Lower leg skin (tissue), 4 donors: ENCODE data around the gene RGS13. TPM values are rescaled to one million over a fixed set of nuclear protein-coding genes. Genes with fewer than 3 reads are reported as not detected.

ENCODE experiments used
- DNase-seq, 2 donors: peaks; one replicate each; pipeline ENCODE4 v3.0.0-alpha.2; 2019; ENCODE audit warnings: low spot score in 2 of 2
- H3K4me3 ChIP-seq: fragments of 200-600 bp; sonication (generic); 2 replicates; pipeline ENCODE4 v1.5.1; 2017; ENCODE audit warnings: mild to moderate bottlenecking, low read depth; ENCODE audit not compliant: poor library complexity, severe bottlenecking
- POLR2A ChIP-seq, 2 donors: fragments of 450-650 bp; IDR thresholded peaks; one replicate each; pipeline ENCODE4 v1.6.1; 2016 to 2017; ENCODE audit warnings: antibody characterized with exemption in 2 of 2, mild to moderate bottlenecking in 1 of 2, moderate library complexity in 1 of 2
- WGBS, 2 donors: methylation state at CpG; one replicate each; pipeline ENCODE4 v1.1.5; 2018; 5-methylcytosine and 5-hydroxymethylcytosine counted together
- intact Hi-C: fragments of 100-400 bp; cut with DNase I; formaldehyde crosslinking; loops from one replicate; pipeline ENCODE4 v1.15.0; 2023; ENCODE audit warnings: low total_unique reads
- total RNA-seq, 4 donors: library from RNA; depleted of rRNA; stranded (reverse); fragments of >200 nt; gene quantifications; one replicate each; pipeline ENCODE4 v1.1.0, GENCODE V29; 2016
- TF ChIP-seq, protein P1 (sequence below), 3 donors: fragments of 450-650 bp; IDR thresholded peaks; one replicate each; pipeline ENCODE4 v1.5.1; 2016; ENCODE audit warnings: antibody characterized with exemption in 3 of 3, mild to moderate bottlenecking in 3 of 3, moderate library complexity in 2 of 3

The RGS13 gene
- total RNA-seq, 4 donors from 2014 or later, result 0.08 to 1.1 TPM; not detected in 2

GRCh38 chr1:192592981-192593708 is 42.8 kb upstream of the RGS13 start:
- TF ChIP-seq POLR2A (IDR thresholded peaks at IDR 0.05), result no peak
- TF ChIP-seq, protein P1, sequence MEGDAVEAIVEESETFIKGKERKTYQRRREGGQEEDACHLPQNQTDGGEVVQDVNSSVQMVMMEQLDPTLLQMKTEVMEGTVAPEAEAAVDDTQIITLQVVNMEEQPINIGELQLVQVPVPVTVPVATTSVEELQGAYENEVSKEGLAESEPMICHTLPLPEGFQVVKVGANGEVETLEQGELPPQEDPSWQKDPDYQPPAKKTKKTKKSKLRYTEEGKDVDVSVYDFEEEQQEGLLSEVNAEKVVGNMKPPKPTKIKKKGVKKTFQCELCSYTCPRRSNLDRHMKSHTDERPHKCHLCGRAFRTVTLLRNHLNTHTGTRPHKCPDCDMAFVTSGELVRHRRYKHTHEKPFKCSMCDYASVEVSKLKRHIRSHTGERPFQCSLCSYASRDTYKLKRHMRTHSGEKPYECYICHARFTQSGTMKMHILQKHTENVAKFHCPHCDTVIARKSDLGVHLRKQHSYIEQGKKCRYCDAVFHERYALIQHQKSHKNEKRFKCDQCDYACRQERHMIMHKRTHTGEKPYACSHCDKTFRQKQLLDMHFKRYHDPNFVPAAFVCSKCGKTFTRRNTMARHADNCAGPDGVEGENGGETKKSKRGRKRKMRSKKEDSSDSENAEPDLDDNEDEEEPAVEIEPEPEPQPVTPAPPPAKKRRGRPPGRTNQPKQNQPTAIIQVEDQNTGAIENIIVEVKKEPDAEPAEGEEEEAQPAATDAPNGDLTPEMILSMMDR (IDR thresholded peaks at IDR 0.05), result no peak
- intact Hi-C loops, result no loop called here
- H3K4me3 ChIP-seq, result no peak overlapping the region
- DNase-seq, result no peak
- WGBS, 2 donors, result 96% methylated on average over 2 of the region's 2 CpGs

GRCh38 chr1:192595299-192595698 is 40.6 kb upstream of the RGS13 start:
- WGBS, 2 donors, result 79 to 93% methylated on average over 3 of the region's 3 CpGs
- TF ChIP-seq POLR2A (IDR thresholded peaks at IDR 0.05), result no peak
- TF ChIP-seq, protein P1 (IDR thresholded peaks at IDR 0.05), result no peak
- intact Hi-C loops, result no loop called here
- no peak for DNase-seq
- H3K4me3 ChIP-seq, result no peak overlapping the region

DNA sequence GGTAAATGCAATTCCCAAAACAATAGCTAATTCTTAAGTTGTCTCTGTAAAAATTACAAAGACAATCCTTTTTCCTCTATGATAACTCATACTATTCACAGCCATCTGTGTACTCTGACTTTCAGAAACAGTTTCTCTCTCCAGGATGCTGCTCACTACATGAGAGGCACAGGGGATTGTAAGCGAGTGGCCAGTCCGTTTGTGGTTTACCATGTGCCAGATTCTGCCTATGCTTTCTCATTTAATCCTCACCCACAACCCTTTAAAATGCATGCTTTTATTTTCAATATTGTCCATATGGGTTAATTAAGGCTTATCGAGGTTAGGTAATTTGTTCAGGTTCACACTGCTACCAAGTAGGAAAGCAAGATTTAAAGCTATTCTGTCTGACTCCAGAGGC is 37.4 kb upstream of the RGS13 start:
- TF ChIP-seq, protein P1 (IDR thresholded peaks at IDR 0.05), result no peak
- TF ChIP-seq POLR2A (IDR thresholded peaks at IDR 0.05), result no peak

DNA sequence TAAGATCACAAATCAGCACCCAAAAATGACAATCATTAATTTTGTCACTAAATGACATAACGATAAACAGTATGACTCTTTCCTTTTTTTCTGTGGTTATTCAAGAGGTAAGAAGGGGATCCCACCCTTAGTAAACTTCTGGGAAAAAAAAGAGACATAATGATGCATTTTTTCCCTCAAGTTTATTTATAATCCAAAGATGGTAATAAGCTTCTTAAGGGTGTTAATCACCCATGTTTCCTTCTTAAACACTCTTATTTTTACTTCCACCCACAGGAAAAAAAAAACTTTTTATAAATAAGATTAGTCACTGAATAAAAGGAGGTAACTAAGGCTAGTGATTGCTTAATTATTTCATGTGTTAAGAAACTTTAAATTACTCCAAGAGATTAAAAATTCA is 35.7 kb upstream of the RGS13 start:
- no peak for DNase-seq
- TF ChIP-seq POLR2A (IDR thresholded peaks at IDR 0.05), result no peak
- TF ChIP-seq, protein P1 (IDR thresholded peaks at IDR 0.05), result no peak
- intact Hi-C loops, result loop anchor here (10.0 kb wide), 1 partner anchor 125 kb away; no protein-coding TSS in a partner anchor
- WGBS, 2 donors, result 82 to 88% methylated on average over 1 of the region's 1 CpG
- H3K4me3 ChIP-seq, result no peak overlapping the region

More for the DNA sequence above, 37.4 kb upstream of the RGS13 start:
- intact Hi-C loops, result no loop called here
- no peak for DNase-seq
- 79 to 89% methylated on average over 3 of the region's 3 CpGs for WGBS, 2 donors
- H3K4me3 ChIP-seq, result no peak overlapping the region

GRCh38 chr1:192601143-192601542 is 34.8 kb upstream of the RGS13 start:
- no peak for DNase-seq
- 90 to 97% methylated on average over 1 of the region's 1 CpG for WGBS, 2 donors
- no peak for TF ChIP-seq POLR2A (IDR thresholded peaks at IDR 0.05)
- intact Hi-C loops, result loop anchor here (10.0 kb wide), 1 partner anchor 126 kb away; no protein-coding TSS in a partner anchor
- H3K4me3 ChIP-seq, result no peak overlapping the region

DNA sequence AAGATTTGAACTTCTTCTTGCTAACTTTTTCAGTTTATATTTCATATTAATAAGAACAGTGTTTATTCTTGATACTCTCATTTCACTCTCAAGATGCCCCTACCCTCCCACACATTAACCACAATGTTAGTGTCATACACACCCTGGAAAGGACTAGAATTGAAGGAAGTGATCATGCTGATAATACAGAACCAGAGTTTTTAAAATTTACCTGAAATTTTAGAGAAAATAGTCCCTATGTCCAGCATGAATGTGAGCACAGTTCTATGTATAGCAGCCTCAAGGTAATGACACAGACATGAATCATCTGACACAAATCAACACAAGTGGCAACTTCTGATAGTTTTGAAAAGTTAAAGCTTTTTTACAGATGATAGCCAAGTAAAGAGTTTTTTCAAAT is 34.4 kb upstream of the RGS13 start:
- intact Hi-C loops, result loop anchor here (10.0 kb wide), 1 partner anchor 127 kb away; no protein-coding TSS in a partner anchor
- no peak overlapping the region for H3K4me3 ChIP-seq
- no peak for TF ChIP-seq POLR2A (IDR thresholded peaks at IDR 0.05)
- TF ChIP-seq, protein P1 (IDR thresholded peaks at IDR 0.05), result no peak
- DNase-seq, result no peak
